ENCODE data around the gene NME3. TPM values are rescaled to one million over a fixed set of nuclear protein-coding genes. Genes with fewer than 3 reads are reported as not detected.

Gene NME3
- total RNA-seq, 1 experiment from 2014 or later, result 86.8 TPM

DNA sequence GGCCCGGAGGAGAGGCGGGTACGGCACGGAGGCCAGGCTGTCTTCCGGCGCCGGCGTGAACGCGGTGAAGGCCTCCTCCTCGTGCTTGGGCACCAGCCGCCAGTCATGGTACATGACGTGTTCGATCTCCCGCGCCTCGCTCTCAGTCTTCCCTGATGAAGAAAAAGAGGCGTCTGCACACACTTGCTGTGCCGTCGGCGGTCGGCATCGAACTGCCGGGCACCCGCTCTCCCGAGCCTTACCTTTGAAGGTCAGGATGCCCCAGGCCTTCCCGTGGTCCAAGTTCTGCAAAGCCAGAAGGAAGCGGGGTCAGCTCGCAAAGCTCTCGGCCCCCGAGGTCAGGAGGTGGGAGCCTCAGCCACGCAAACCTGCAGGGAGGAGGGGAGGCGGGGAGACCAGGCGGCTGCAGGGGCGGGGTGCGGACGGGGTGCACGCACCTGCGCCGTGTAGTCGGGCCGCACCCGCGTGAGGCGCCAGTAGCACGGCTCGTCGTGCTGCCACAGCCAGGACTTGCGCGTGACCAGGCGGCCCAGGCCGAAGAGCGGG lies 1.1 kb upstream of the NME3 start, which contains the start of gene EME2:
EME2 (plus strand) TSS at position 449 of the 546 bp plus-strand sequence. CDS start 418 bp downstream, outside the sequence.
- H3K4me1 Mint-ChIP-seq, result peaks cover 4% of the 10 kb centered on the region
- TF ChIP-seq ELF4 (CRISPR knock-in tag; IDR thresholded peaks at IDR 0.05; ENCODE audit: low read depth), result 0 out of 2 replicates have a peak, but pooled peaks have one; percentile 51
- TF ChIP-seq FOXP1 (CRISPR knock-in tag; IDR thresholded peaks at IDR 0.05; ENCODE audit: borderline replicate concordance), result peak; percentile 50; the same call in 1 of the 2 replicates
- TF ChIP-seq, protein P1, sequence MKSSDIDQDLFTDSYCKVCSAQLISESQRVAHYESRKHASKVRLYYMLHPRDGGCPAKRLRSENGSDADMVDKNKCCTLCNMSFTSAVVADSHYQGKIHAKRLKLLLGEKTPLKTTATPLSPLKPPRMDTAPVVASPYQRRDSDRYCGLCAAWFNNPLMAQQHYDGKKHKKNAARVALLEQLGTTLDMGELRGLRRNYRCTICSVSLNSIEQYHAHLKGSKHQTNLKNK (CRISPR knock-in tag; IDR thresholded peaks at IDR 0.05), result no peak
- TF ChIP-seq, protein P2, sequence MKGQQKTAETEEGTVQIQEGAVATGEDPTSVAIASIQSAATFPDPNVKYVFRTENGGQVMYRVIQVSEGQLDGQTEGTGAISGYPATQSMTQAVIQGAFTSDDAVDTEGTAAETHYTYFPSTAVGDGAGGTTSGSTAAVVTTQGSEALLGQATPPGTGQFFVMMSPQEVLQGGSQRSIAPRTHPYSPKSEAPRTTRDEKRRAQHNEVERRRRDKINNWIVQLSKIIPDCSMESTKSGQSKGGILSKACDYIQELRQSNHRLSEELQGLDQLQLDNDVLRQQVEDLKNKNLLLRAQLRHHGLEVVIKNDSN (CRISPR knock-in tag; IDR thresholded peaks at IDR 0.05), result 0 out of 2 replicates have a peak, but pooled peaks have one; percentile 8
- TF ChIP-seq, protein P3, sequence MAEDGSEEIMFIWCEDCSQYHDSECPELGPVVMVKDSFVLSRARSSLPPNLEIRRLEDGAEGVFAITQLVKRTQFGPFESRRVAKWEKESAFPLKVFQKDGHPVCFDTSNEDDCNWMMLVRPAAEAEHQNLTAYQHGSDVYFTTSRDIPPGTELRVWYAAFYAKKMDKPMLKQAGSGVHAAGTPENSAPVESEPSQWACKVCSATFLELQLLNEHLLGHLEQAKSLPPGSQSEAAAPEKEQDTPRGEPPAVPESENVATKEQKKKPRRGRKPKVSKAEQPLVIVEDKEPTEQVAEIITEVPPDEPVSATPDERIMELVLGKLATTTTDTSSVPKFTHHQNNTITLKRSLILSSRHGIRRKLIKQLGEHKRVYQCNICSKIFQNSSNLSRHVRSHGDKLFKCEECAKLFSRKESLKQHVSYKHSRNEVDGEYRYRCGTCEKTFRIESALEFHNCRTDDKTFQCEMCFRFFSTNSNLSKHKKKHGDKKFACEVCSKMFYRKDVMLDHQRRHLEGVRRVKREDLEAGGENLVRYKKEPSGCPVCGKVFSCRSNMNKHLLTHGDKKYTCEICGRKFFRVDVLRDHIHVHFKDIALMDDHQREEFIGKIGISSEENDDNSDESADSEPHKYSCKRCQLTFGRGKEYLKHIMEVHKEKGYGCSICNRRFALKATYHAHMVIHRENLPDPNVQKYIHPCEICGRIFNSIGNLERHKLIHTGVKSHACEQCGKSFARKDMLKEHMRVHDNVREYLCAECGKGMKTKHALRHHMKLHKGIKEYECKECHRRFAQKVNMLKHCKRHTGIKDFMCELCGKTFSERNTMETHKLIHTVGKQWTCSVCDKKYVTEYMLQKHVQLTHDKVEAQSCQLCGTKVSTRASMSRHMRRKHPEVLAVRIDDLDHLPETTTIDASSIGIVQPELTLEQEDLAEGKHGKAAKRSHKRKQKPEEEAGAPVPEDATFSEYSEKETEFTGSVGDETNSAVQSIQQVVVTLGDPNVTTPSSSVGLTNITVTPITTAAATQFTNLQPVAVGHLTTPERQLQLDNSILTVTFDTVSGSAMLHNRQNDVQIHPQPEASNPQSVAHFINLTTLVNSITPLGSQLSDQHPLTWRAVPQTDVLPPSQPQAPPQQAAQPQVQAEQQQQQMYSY (CRISPR knock-in tag; IDR thresholded peaks at IDR 0.05), result 0 out of 2 replicates have a peak, but pooled peaks have one; percentile 21
- no peak for DNase-seq (ENCODE audit: low spot score)
- H3K9me3 Mint-ChIP-seq, result no peaks in the 10 kb centered on the region
- peak within 1 kb of the TSS; percentile 98 for H3K27ac Mint-ChIP-seq
- ChIA-PET POLR2A (interaction anchor here (0.8 to 3.6 kb wide), 4 partner anchors 8 to 59 kb away, joined by 3 to 18 read pairs (median 8); partner anchors contain the start of genes NUBP2 and SPSB3), CTCF (interaction anchor here (0.6 to 3.1 kb wide), 7 partner anchors 9 to 430 kb away, joined by 3 to 37 read pairs (median 5); partner anchors contain the start of genes MAPK8IP3, NUBP2 and SPSB3)
- H3K27me3 Mint-ChIP-seq (ENCODE audit: low read depth), result no peaks in the 10 kb centered on the region; the same call in 1 of the 2 replicates
- H3K4me3 Mint-ChIP-seq, result peak within 1 kb of the TSS; percentile 99
- ATAC-seq, result no peak
- peaks cover 4% of the 10 kb centered on the region for H3K36me3 Mint-ChIP-seq

DNA sequence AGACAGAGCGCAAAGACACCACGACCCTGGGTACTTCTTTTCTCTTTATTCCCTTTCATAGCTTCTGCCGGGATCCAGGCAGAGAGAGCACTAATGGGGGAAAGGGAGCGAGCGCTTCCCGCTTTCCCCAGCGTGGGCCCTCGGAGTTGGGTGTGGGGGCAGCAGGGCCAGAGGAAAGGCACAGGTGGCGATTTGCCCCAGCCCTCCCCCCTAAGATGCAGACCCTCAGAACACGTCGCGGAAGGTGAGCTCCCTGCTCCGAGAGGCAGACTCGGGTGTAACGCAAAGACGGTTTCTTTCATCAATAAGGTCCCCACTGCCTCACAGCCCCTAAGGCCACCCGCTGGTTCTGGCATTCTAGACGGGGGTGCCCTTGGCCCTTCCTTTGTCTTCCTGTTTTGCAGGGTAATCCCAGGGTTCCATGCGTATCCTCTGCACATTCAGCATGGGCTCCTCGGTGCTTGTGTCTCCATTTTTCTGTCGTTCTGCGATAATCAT lies 570 bp upstream of the NME3 start:
- TF ChIP-seq, protein P4, sequence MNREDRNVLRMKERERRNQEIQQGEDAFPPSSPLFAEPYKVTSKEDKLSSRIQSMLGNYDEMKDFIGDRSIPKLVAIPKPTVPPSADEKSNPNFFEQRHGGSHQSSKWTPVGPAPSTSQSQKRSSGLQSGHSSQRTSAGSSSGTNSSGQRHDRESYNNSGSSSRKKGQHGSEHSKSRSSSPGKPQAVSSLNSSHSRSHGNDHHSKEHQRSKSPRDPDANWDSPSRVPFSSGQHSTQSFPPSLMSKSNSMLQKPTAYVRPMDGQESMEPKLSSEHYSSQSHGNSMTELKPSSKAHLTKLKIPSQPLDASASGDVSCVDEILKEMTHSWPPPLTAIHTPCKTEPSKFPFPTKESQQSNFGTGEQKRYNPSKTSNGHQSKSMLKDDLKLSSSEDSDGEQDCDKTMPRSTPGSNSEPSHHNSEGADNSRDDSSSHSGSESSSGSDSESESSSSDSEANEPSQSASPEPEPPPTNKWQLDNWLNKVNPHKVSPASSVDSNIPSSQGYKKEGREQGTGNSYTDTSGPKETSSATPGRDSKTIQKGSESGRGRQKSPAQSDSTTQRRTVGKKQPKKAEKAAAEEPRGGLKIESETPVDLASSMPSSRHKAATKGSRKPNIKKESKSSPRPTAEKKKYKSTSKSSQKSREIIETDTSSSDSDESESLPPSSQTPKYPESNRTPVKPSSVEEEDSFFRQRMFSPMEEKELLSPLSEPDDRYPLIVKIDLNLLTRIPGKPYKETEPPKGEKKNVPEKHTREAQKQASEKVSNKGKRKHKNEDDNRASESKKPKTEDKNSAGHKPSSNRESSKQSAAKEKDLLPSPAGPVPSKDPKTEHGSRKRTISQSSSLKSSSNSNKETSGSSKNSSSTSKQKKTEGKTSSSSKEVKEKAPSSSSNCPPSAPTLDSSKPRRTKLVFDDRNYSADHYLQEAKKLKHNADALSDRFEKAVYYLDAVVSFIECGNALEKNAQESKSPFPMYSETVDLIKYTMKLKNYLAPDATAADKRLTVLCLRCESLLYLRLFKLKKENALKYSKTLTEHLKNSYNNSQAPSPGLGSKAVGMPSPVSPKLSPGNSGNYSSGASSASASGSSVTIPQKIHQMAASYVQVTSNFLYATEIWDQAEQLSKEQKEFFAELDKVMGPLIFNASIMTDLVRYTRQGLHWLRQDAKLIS (CRISPR knock-in tag; IDR thresholded peaks at IDR 0.05; ENCODE audit: borderline replicate concordance), result no peak
- TF ChIP-seq, protein P2 (CRISPR knock-in tag; IDR thresholded peaks at IDR 0.05), result 0 out of 2 replicates have a peak, but pooled peaks have one; percentile 1
- Mint-ChIP-seq H3K27ac (peak overlapping the region; percentile 98), H3K9me3 (no peaks in the 10 kb centered on the region), H3K4me3 (peak overlapping the region; percentile 99), H3K36me3 (peaks cover 4% of the 10 kb centered on the region), H3K27me3 (ENCODE audit: low read depth) (no peaks in the 10 kb centered on the region; the same call in 1 of the 2 replicates), H3K4me1 (peaks cover 4% of the 10 kb centered on the region)
- ChIA-PET POLR2A (interaction anchor here (1.1 to 3.6 kb wide), 3 partner anchors 9 to 58 kb away, joined by 3 to 18 read pairs (median 11); partner anchors contain the start of genes NUBP2 and SPSB3), CTCF (interaction anchor here (1.1 to 3.1 kb wide), 3 partner anchors 8 to 66 kb away, joined by 4 to 37 read pairs (median 6); partner anchors contain the start of genes MAPK8IP3, NUBP2 and SPSB3)
- ATAC-seq (no peak), DNase-seq (ENCODE audit: low spot score) (peak; percentile 39)
